Stimulated activated CD8-positive, alpha-beta memory T cell treated with anti-CD3 and anti-CD28 coated beads, Interleukin-4, amount 100 ng/mL, for 24 hours (primary cell): ENCODE measurements around the gene PSMD6.

Experiments
- DNase-seq: peaks from one replicate; pipeline ENCODE4 v3.0.0-alpha.2; 2020; ENCODE audit warnings: low read depth

PSMD6 gene

GRCh38 chr3:63976872-63977200 is 46.5 kb downstream of the PSMD6 start:
- DNase-seq: no peak

GRCh38 chr3:63976161-63976871 is 47.0 kb downstream of the PSMD6 start:
- no peak for DNase-seq

GRCh38 chr3:63975723-63976122 is 47.6 kb downstream of the PSMD6 start:
- DNase-seq: no peak

- DNase-seq: no peak
Measured at GRCh38 chr3:63974451-63974850, 48.8 kb downstream of the PSMD6 start.

GRCh38 chr3:63973406-63973805 is 49.9 kb downstream of the PSMD6 start:
- no peak for DNase-seq

- no peak for DNase-seq
Measured at GRCh38 chr3:63972987-63973386, 50.3 kb downstream of the PSMD6 start.

GRCh38 chr3:63972196-63972595 is 51.1 kb downstream of the PSMD6 start:
- no peak for DNase-seq

- DNase-seq: no peak
Measured at GRCh38 chr3:63970631-63971475, 52.4 kb downstream of the PSMD6 start.

- no peak for DNase-seq
Measured at GRCh38 chr3:63969876-63970275, 53.4 kb downstream of the PSMD6 start.

GRCh38 chr3:63968612-63969350 is 54.5 kb downstream of the PSMD6 start:
- no peak for DNase-seq

GRCh38 chr3:63967675-63968611 is 55.4 kb downstream of the PSMD6 start:
- DNase-seq: no peak

GRCh38 chr3:63966871-63967270 is 56.4 kb downstream of the PSMD6 start:
- no peak for DNase-seq

- no peak for DNase-seq
Measured at GRCh38 chr3:63966007-63966406, 57.3 kb downstream of the PSMD6 start.

- DNase-seq: no peak
Measured at GRCh38 chr3:63964681-63965485, 58.4 kb downstream of the PSMD6 start.

GRCh38 chr3:63963496-63963895 is 59.8 kb downstream of the PSMD6 start:
- no peak for DNase-seq

- DNase-seq: no peak
Measured at GRCh38 chr3:63961891-63962290, 61.4 kb downstream of the PSMD6 start.
